Activated T-helper 1 cell treated with Interleukin-2 at 50 U/mL for 16 hours (primary cell): ENCODE data around the gene CEP57.
"Not testable (repeated sequence)": the region's sequence is repeated elsewhere in the genome, so short reads cannot be mapped to it uniquely, and the experiment has no call there.

Experiments used
- DNase-seq: peaks from one replicate; pipeline ENCODE4 v3.0.0-alpha.2; 2020; ENCODE audit warnings: low read depth

Gene CEP57

DNA sequence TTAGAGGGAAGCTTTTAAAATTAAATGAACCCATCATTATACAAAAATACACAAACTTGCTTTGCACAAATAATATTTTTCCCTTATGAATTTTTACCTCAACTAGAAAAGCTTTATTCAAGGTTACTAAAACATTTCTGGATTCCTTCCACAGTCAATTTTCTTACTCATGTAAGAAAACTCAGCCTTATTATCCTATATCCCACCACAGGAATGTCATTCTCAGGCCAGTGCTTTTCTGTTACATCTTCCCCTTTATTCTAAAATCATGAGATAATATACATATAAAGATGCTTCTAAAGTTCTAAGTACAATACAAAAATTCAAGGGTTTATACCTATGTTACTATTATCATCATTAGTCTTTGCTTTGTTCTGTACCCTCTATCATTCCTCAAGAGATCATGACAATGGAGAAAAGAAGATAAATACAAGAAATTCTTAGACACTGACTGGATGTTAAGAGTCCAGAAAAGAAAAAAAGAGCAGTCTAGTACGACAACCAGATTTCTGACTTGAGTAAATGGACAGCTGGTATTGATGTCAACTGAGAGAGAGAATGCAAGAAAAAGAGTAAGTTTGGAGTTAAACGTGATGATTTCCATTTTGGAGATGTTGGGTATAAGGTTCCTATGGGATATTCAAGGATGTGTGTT lies 73.3 kb downstream of the CEP57 start:
- DNase-seq = no peak

- no peak for DNase-seq
These were observed 76.8 kb downstream of the CEP57 start for GRCh38 chr11:95867105-95867504.

DNA sequence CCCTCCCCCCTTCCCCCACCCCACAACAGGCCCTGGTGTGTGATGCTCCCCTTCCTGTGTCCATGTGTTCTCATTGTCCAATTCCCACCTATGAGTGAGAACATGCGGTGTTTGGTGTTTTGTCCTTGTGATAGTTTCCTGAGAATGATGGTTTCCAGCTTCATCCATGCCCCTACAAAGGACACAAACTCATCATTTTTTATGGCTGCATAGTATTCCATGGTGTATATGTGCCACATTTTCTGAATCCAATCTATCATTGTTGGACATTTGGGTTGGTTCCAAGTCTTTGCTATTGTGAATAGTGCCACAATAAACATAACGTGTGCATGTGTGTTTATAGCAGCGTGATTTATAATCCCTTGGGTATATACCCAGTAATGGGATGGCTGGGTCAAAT lies 80.6 kb downstream of the CEP57 start:
- DNase-seq = not testable (repeated sequence)

- no peak for DNase-seq
These were observed 87.0 kb downstream of the CEP57 start for GRCh38 chr11:95877291-95877690.
